ENCODE measurements around the gene SLC6A16. TPM values are rescaled to one million over a fixed set of nuclear protein-coding genes. Genes with fewer than 3 reads are reported as not detected.
A peak's percentile ranks its signal among the peaks of the same experiment; 100 is the strongest.
"Not testable (repeated sequence)": the region's sequence is repeated elsewhere in the genome, so short reads cannot be mapped to it uniquely, and the experiment has no call there.

SLC6A16 gene
- total and polyA plus RNA-seq, 2 experiments from 2014 or later, result 2.8 to 4.0 TPM

- no peaks in the 10 kb centered on the region for H3K36me3 ChIP-seq
- no peak within 1 kb of the TSS for H3K27ac ChIP-seq
- H3K27me3 ChIP-seq, result no peaks in the 10 kb centered on the region
- no peak for DNase-seq (ENCODE audit: low read depth in 1 of 2, low spot score in 1 of 2)
- no peak for TF ChIP-seq CTCF (IDR thresholded peaks at IDR 0.05; ENCODE audit: low read depth, low read length)
- no peaks in the 10 kb centered on the region for H3K9me3 ChIP-seq (ENCODE audit: low read depth)
- H3K4me1 ChIP-seq (ENCODE audit: low read depth), result no peaks in the 10 kb centered on the region
- H3K4me3 ChIP-seq, result no peak within 1 kb of the TSS
Observed at GRCh38 chr19:49335071-49335783, 10.2 kb upstream of the SLC6A16 start, which contains the start of gene CD37. Gene CD37, plus strand, starts transcription at chr19:49335406. Its CDS starts 135 bp downstream, at chr19:49335541.

DNA sequence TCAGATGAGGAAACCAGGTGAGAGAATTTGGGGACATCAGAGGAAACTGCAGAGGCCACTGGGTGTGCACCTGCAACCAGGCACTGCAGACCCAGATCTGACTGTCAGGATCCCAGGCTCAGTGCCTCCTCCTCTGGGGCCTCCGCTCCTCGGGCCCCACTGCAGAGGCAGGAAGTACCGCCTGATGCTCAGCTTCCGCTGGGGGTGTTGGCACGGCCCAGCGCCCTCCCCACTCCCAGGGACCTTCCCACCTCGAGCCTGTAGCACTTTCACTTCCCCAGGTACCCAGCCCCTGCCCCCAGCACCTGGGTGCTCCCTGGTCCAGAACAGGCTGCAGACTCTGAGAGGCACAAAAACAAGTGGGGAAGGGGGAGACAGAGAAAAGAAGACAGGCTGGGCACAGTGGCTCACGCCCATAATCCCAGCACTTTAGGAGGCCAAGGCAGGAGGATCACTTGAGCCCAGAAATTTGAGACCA is 8.9 kb upstream of the SLC6A16 start:
- TF ChIP-seq CTCF (IDR thresholded peaks at IDR 0.05; ENCODE audit: low read depth, low read length), result no peak
- Histone ChIP-seq H3K36me3 (no peaks in the 10 kb centered on the region), H3K9me3 (ENCODE audit: low read depth) (no peaks in the 10 kb centered on the region), H3K4me1 (ENCODE audit: low read depth) (no peaks in the 10 kb centered on the region), H3K4me3 (no peak overlapping the region), H3K27ac (no peak overlapping the region), H3K27me3 (no peaks in the 10 kb centered on the region)
- DNase-seq (ENCODE audit: low read depth in 1 of 2, low spot score in 1 of 2), result no peak

- no peaks in the 10 kb centered on the region for H3K36me3 ChIP-seq
- DNase-seq (ENCODE audit: low read depth in 1 of 2, low spot score in 1 of 2), result peak in 1 of 2 donors; percentile 31
Observed at GRCh38 chr19:49333418-49333805, 8.4 kb upstream of the SLC6A16 start.

GRCh38 chr19:49332691-49333417 is 7.9 kb upstream of the SLC6A16 start:
- H3K27me3 ChIP-seq; H3K4me1 ChIP-seq (ENCODE audit: low read depth); H3K4me3 ChIP-seq; H3K36me3 ChIP-seq; H3K27ac ChIP-seq; H3K9me3 ChIP-seq (ENCODE audit: low read depth); DNase-seq (ENCODE audit: low read depth in 1 of 2, low spot score in 1 of 2): not testable (repeated sequence)

More at GRCh38 chr19:49333418-49333805, 8.4 kb upstream of the SLC6A16 start:
- no peak overlapping the region for H3K27ac ChIP-seq
- no peak for TF ChIP-seq CTCF (IDR thresholded peaks at IDR 0.05; ENCODE audit: low read depth, low read length)
- no peaks in the 10 kb centered on the region for H3K4me1 ChIP-seq (ENCODE audit: low read depth)
- no peak overlapping the region for H3K4me3 ChIP-seq
- no peaks in the 10 kb centered on the region for H3K9me3 ChIP-seq (ENCODE audit: low read depth)
- H3K27me3 ChIP-seq, result no peaks in the 10 kb centered on the region

DNA sequence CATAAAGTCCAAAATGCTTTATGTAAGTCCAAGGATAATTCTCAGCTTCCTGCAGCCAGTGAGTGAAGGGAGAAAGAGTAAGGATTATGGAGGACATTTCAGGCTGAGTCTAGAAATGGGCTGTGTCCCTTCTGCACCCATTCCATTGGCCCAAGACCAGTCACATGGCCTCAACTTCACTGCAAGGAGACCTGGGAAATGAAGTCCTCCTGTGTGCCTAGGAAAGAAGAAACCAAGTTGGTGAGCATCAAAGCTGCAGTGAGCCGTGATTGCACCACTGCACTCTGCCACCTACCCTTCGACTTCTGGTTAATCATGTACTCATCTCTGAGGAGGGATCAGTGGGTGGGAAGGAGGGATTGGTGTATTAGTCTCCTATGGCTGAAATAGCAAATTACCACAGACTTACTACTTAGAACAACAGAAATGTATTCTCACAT is 6.6 kb upstream of the SLC6A16 start:
- H3K9me3 ChIP-seq (ENCODE audit: low read depth), result no peaks in the 10 kb centered on the region
- no peaks in the 10 kb centered on the region for H3K36me3 ChIP-seq
- H3K4me1 ChIP-seq (ENCODE audit: low read depth), result no peaks in the 10 kb centered on the region
- no peak overlapping the region for H3K27ac ChIP-seq
- H3K4me3 ChIP-seq, result no peak overlapping the region
- TF ChIP-seq CTCF (IDR thresholded peaks at IDR 0.05; ENCODE audit: low read depth, low read length), result no peak
- no peaks in the 10 kb centered on the region for H3K27me3 ChIP-seq
- peak; percentile 36 to 69 for DNase-seq (ENCODE audit: low read depth in 1 of 2, low spot score in 1 of 2)

GRCh38 chr19:49331187-49331586 is 6.2 kb upstream of the SLC6A16 start:
- not testable (repeated sequence) for DNase-seq (ENCODE audit: low read depth in 1 of 2, low spot score in 1 of 2); H3K36me3 ChIP-seq; H3K9me3 ChIP-seq (ENCODE audit: low read depth); H3K4me1 ChIP-seq (ENCODE audit: low read depth); H3K4me3 ChIP-seq; H3K27me3 ChIP-seq; H3K27ac ChIP-seq

Measured in cardiac muscle cell (in vitro differentiated cells and primary cell).